GM10847 (cell line): ENCODE measurements around the gene ELSPBP1.

Source experiments
- POLR2A ChIP-seq: IDR thresholded peaks from 2 replicates; pipeline ENCODE4 v1.6.1; 2011; ENCODE audit not compliant: insufficient read length; ENCODE audit errors: extremely low read depth

ELSPBP1 gene

DNA sequence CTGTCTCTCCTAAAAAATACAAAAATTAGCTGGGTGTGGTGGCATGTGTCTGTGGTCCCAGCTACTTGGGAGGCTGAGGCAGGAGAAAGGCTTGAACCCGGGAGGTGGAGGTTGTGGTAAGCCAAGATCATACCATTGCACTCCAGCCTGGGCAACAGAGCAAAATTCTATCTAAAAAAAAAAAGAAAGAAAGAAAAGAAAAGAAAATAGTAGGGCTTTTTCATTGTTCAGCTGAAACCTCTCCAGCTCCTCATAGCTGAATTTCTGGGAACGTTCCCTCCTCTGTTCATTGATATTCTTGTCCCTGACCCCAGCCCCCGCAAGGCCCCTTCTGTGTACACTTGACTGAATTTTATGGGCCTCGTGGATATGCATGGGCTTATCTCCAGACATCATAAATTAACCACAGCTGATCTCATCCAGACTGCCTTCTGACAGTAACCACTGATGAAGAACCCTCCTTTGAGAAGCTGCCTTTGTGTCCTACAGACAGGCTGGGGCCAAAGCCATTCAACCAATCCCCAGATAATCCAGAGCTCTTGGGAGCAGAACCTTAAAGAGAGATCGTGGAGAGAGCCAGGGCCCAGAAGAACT, at the start of gene ELSPBP1:
Gene ELSPBP1, plus strand, starts transcription at position 424 of the 594 bp plus-strand sequence. CDS start 14,036 bp downstream, outside the sequence.
- TF ChIP-seq POLR2A = no peak

DNA sequence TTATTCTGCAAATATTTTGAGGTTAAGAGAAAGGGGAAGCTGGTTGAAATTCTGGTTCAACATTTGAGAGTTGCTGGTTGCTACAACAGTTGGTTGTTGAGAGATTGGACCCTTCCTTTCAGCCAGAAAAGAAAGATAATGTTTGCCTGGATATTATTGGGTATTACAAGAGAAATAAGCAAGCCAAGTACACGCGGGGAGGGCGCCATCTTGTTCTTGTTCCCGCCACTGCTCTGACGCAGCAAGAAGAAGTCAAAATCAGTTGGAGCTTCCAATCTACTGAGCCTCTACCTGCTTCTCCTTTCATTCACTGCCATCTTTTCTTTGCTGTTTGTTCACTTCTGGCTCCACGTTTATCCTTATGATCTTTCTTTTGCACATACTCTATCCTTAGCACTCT, 20.9 kb upstream of the ELSPBP1 start:
- no peak for TF ChIP-seq POLR2A

DNA sequence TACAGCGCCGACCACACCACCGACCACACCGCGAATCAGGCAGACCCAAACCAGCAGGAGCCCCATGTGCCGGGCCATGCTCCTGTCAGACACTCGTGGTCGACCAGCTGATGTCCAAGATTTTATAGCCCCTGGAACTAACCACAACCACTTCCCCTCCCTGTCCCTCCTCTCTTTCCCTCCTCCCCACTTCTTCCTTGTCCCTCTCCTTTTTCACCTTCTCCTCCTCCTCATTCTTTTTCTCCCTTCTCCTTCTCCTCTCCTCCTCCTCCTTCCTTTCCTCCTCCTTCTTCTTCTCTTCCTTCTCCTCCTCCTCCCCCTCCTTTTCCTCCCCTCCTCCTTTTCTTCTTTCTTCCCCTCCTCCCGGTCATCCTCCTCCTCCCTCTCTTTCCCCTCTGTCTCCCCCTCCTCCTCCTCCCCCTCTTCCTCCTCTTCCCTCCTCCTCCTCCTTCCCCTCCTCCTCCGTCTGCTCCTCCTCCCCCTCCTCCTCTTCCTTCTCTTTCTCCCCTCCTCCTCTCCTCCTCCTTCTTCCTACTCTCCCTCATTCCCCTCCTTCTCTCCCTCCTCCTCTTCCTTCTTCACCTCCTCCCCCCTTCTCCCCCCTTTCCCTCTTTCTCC, 3.1 kb upstream of the ELSPBP1 start:
- TF ChIP-seq POLR2A = no peak

DNA sequence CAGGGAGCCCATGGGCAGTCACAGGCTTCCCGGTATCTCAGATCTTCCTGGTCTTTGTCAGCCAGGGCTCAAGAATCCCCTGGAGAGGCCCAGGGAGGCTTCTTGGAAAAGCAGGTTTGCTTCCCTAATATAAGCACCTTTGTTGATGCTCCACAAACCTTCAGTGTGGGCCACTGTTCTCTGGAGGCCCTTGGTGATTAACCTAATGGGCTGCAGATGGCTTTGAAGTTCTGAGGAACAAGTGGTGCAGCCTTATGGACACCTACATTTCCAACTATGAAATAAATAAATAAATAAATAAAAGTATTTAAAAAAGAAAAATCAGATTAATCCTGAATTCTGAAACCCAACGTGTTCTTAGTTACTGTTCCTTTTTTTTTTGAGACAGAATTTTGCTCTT, 2.4 kb upstream of the ELSPBP1 start, which contains the start of gene BSPH1:
Gene BSPH1, minus strand, starts transcription at position 101 of the 400 bp plus-strand sequence. Its CDS starts 89 bp downstream, at position 12.
- TF ChIP-seq POLR2A = no peak

DNA sequence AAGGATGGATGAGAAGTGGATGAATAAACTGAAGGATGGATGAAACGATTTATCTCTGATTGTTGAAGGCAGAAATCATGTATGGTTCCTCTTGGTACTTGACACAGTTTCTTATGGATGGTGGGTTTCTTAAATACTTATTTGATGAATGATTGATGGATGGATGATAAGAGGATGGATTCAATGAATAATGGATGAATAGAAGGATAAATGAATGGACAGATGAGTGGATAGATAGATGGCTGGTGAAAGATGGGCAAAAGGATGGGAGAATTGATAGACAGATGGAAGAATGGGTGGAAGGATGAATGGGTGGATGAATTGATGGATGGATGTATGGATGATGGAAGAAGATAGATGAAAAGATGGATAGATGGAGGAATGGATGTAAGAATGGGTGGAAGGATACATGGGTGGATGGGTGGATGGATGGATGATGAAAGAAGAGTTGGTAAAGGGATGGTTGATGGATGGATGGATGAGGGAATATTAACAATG, 1.8 kb downstream of the ELSPBP1 start:
- no peak for TF ChIP-seq POLR2A

DNA sequence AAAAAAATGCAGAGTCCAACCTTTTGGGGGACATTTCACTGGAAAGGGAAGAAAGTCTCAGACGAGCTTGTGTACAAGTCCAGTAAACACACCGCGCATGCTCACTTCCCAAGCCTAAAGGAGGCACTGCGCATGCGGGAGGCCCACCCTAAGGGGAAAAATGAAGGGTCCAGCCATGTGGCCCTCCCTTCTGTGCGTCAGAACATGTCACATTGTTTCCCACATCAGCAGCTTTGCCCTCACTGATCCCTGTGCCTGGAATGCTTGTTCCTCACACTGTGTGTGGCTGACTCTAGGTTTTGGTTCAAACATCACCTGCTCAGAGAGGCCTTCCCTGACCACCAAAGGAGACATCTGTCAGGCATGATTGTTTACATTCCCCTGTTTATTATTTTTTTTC, 4.4 kb downstream of the ELSPBP1 start:
- no peak for TF ChIP-seq POLR2A

DNA sequence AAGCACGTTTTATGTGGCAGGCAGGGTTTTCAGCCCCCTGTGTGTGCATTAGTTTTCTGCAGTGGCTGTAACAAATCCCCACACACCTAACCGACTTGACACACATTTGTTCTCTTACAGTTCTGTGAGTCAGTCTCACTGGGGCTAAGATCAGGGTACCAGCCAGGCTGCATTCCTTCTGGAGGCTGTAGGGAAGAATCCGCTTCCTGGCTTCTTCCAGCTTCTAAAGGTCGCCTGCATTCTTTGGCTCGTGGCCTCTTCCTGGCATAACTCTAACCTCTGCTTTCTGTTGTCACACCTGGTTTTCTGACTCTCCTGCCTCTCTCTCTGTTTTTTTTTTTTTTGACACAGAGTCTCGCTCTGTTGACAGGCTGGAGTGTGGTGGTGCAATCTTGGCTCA, 6.4 kb downstream of the ELSPBP1 start:
- TF ChIP-seq POLR2A = no peak

DNA sequence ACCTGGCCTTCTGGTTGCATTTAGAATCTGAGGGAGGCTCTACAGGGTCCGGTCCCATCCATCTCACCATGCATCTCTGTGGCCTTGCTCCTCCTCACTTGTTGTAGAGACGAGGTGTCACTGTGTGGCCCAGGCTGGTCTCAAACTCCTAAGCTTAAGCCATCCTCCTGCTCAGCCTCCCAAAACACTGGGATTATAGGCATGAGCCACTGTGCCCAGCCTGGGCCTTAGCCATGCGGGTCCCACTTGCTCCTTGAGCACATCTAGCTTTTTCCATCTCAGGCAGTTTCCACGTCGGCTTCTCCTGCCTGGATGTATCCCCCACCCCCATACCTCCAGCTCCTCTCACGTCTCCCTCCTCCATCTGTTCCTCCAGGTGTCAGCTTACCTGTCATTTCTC, 9.8 kb downstream of the ELSPBP1 start:
- TF ChIP-seq POLR2A = no peak

DNA sequence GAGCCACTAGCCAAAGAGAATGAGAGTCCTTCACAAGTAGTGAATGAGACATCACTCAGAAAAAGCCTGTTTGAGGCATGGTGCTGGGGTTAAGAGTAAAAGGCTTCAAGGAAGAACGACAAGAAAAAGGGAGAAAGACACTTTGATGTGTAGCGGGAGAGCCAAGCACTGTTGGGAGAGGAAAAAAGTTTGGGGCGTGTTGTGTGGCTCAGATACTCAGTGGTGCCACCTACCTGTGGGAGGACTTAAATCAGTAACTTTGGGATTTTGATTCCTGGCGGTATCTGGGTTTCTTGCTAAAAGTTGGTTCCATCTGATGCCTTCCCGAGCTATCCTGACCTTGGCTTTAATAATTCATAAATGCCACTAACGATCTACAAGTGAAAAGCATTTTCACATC, 12.3 kb downstream of the ELSPBP1 start:
- TF ChIP-seq POLR2A = no peak

DNA sequence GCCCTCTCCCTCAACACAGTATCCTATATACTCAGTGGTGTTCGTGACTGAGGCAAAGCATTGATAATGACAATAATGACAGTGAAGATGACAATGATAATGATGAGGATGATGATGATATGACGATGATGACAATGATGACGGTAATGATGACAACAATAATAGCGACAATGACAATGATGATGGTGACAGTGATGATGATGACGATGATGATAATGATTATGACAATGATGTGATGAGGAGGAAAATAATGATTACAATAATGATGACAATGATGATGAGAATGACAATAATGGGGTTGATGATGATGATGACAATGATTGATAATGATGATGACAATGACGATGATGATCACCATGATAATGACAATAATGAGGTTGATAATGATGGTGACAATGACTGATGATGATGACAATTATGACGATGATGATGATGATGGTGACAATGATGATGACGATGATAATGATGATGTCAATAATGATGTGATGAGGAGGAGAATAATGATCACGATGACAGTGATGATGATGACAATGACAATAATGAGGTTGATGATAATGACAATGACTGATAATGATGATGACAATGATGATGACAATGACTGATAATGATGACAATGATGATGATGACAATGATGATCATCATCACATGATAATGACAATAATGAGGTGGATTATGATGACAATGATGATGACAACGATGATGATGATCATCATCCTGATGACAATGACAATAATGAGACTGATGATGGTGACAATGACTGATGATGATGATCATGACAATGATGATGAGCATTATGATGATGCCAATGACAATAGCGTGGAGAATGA, 16.7 kb downstream of the ELSPBP1 start:
- TF ChIP-seq POLR2A = no peak

DNA sequence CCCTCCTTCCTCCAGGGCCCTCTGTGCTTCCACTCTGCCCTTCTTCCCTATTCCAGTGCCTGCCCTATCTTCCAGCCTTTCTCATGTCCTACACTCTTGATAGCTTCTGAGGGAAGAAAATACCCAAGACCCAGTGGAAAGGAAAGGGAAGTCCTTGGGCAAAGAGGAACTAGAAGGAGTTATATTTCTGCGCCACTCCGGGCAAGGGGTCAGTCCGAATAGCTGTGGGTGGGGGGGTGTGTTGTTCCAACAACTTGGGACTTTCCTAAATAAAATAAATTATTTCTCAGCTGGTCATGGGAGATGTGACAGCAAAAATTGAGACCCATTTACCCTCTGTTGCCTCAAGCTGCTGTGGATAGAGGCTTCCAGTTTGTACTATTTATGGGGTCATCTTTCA, 26.3 kb downstream of the ELSPBP1 start:
- TF ChIP-seq POLR2A = no peak

DNA sequence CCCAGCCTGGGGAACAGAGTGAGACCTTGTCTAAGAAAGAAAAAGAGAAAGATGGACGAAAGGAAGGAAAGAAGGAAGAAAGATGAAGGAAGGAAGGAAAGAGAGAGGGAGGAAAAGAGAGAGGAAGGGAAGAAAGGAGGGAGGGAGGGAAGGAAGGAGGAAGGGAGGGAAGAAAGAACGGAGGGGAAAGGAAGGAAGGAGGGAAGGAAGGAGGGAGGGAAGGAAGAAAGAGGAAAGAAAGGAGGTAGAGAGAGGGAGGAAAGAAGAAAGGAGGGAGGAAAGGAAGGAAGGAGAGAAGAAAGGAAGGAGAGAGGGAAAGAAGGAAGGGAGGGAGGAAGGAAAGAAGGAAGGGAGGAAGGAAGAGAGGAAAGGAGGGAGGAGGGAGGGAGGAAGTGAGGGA, 28.6 kb downstream of the ELSPBP1 start:
- no peak for TF ChIP-seq POLR2A

DNA sequence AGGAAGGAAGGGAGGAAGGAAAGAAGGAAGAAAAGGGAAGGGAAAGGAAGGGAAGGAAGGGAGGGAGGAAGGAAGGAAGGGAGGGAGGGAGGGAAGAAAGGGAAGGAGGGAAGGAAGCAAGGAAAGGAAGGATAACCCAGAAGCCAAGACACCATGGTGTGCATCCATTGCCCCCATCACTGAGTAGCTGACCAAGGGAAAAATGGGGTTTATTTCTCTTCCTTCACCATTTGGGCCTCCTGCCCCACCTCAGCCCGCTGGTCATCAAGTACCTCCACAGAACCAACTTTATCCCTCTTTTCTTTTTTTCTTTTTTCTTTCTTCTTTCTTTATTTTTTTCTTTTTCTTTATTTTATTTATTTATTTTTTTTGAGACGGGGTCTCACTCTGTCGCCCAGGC, 29.1 kb downstream of the ELSPBP1 start:
- TF ChIP-seq POLR2A = no peak

DNA sequence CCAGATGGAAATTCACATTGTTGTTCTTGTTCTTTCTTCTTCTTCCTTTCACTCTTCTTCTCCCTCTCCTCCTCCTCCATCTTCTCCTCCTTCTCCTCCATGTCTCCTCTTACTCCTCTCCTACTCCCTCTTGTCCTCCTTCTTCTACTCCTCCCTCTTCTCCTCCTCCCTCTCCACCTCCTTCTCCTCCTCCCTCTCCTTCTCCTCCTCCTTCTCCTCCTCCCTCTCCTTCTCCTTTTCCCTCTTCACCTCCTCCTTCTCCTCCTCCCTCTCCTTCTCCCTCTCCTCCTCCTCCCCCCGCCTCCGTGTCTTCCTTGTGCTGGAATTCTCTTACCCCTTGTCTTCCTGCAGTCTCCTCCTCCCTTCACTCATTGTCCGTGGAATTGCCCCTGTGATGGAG, 31.0 kb downstream of the ELSPBP1 start:
- TF ChIP-seq POLR2A = no peak

DNA sequence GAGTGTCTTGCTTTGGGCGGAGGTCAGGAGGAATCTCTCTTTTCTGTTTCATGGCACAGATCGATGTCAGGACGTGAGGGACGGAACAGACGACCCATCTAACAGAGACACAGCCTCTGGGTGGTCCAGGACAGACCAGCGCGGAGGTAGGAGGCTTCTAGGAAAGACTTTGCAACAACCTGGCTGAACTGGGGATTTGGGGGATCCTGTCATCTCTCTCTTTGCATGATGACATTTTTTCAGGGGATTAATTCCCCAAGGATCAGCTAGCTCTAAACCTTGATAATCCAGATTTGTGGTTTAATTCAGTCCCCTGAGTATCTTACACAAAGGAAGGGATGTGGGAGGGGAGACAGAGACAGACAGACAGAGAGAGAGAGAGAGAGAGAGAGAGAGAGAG, 35.0 kb downstream of the ELSPBP1 start:
- no peak for TF ChIP-seq POLR2A

DNA sequence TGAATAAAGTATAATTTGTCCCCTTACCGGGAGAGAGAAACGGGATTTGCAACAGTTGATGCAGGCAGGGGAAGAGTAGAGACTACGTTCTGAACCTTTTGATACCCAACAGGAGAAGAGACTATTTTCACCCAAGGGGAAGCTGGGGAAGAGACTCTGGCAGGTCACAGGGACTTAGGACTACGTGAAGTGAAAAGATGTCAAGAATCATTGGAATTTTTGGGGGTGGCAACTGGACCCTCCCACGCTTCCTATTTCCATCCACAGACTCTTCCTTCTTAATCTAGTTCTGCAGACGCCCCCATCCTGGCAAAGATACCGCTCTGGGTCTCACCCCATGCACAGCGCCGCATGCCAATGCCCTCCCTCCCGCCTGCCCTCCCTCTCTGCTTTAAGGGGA, 35.6 kb downstream of the ELSPBP1 start:
- TF ChIP-seq POLR2A = no peak
